ENCODE data around the gene TKTL2. TPM values are rescaled to one million over a fixed set of nuclear protein-coding genes. Genes with fewer than 3 reads are reported as not detected.

The TKTL2 gene
- total and polyA plus RNA-seq, 12 donors = not detected

DNA sequence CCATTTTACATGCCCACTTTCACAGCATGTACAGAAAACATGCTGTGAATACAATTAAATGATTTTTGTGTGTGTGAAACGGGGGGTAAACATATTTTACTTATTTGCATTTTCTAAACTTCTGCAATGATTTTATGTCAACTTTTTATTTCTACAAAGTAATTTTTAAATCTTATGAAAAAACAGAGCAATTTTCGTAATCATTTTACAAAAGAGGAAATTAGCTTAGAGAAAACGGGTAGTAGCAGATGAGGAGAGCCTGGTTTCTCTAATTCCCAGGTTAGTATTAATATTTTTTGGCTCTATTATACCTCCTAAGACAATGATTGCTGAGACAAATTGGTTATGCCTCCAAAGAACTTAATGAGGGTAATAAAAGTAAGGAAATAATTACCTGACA, 3.2 kb downstream of the TKTL2 start:
- Histone ChIP-seq H3K4me1 (replicated peaks in 1 of 2) (no peaks in the 10 kb centered on the region), H3K9me3 (replicated peaks in 1 of 3) (no peaks in the 10 kb centered on the region), H3K36me3 (replicated peaks in 1 of 2) (no peaks in the 10 kb centered on the region), H3K4me3 (no peak overlapping the region), H3K27me3 (no peaks in the 10 kb centered on the region), H3K27ac (no peak overlapping the region)
- TF ChIP-seq, protein P1, sequence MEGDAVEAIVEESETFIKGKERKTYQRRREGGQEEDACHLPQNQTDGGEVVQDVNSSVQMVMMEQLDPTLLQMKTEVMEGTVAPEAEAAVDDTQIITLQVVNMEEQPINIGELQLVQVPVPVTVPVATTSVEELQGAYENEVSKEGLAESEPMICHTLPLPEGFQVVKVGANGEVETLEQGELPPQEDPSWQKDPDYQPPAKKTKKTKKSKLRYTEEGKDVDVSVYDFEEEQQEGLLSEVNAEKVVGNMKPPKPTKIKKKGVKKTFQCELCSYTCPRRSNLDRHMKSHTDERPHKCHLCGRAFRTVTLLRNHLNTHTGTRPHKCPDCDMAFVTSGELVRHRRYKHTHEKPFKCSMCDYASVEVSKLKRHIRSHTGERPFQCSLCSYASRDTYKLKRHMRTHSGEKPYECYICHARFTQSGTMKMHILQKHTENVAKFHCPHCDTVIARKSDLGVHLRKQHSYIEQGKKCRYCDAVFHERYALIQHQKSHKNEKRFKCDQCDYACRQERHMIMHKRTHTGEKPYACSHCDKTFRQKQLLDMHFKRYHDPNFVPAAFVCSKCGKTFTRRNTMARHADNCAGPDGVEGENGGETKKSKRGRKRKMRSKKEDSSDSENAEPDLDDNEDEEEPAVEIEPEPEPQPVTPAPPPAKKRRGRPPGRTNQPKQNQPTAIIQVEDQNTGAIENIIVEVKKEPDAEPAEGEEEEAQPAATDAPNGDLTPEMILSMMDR (IDR thresholded peaks at IDR 0.05) = no peak
- TF ChIP-seq POLR2A (IDR thresholded peaks at IDR 0.05) = no peak
- DNase-seq = no peak
- WGBS, 4 donors = 48 to 68% (median 54%) methylated on average over 3 of the region's 3 CpGs
- intact Hi-C loops (cut with DNase I) = no loop called here

DNA sequence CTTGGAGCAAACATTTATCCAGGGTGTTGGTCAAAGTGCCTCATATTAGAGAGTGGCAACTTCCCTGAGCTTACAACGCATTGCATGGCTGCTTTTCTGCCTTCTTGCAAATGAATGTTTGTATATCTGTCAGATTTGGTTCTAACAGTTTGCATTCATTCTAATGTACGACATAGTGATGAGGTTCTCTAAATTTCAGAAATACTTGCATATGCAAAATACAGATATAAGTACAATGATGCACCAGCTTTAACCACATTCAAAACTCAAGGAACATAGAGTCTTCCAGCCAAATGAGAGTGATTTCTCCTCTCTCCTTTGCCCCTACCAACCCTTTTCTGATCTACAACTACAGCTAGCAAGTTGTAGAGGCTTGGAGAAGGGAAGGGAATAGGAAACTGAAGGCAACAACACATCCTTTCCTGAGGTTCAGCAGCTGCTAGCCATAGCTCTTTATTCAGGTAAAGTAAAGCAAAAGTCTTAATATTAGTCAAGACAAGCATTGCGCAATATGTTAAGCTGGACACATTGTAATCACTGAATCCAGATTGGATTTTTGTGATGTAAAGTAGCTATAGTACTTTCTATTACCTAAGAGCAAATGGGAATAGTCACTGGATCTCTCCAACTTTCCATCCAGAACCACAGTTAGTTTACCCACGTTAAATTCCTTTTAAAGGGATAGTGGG, 6.3 kb downstream of the TKTL2 start:
- Histone ChIP-seq H3K4me3 (no peak overlapping the region), H3K9me3 (replicated peaks in 1 of 3) (no peaks in the 10 kb centered on the region), H3K4me1 (replicated peaks in 1 of 2) (no peaks in the 10 kb centered on the region), H3K36me3 (replicated peaks in 1 of 2) (no peaks in the 10 kb centered on the region), H3K27me3 (no peaks in the 10 kb centered on the region), H3K27ac (no peak overlapping the region)
- intact Hi-C loops (cut with DNase I) = no loop called here
- no peak for DNase-seq
- TF ChIP-seq, protein P1 (IDR thresholded peaks at IDR 0.05) = no peak
- TF ChIP-seq POLR2A (IDR thresholded peaks at IDR 0.05) = no peak
- 75 to 83% (median 78%) methylated on average over 4 of the region's 4 CpGs for WGBS, 4 donors

DNA sequence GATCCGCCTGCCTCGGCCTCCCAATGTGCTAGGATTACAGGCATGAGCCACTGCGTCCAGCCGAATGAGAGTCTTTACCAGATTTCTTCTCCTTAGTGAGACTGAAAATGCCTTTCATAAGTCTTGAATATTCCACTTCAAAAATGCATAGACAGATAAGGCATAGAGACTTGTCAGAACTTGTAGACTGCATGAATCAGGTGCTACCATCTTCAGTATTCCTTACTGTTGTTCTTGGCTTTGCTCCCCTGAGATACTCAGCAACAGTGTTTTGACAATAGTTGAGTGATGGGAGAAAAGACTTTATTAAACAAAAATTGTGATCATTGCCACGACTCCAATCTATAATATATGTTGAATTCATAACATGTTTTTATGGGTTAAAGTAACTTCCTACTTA, 11.0 kb downstream of the TKTL2 start:
- intact Hi-C loops (cut with DNase I) = no loop called here
- Histone ChIP-seq H3K36me3 (replicated peaks in 1 of 2) (no peaks in the 10 kb centered on the region), H3K4me1 (replicated peaks in 1 of 2) (no peaks in the 10 kb centered on the region), H3K9me3 (replicated peaks in 1 of 3) (no peaks in the 10 kb centered on the region), H3K4me3 (no peak overlapping the region), H3K27me3 (no peaks in the 10 kb centered on the region), H3K27ac (no peak overlapping the region)
- DNase-seq = no peak
- TF ChIP-seq, protein P1 (IDR thresholded peaks at IDR 0.05) = no peak
- no peak for TF ChIP-seq POLR2A (IDR thresholded peaks at IDR 0.05)
- 74 to 85% (median 78%) methylated on average over 5 of the region's 5 CpGs for WGBS, 4 donors

DNA sequence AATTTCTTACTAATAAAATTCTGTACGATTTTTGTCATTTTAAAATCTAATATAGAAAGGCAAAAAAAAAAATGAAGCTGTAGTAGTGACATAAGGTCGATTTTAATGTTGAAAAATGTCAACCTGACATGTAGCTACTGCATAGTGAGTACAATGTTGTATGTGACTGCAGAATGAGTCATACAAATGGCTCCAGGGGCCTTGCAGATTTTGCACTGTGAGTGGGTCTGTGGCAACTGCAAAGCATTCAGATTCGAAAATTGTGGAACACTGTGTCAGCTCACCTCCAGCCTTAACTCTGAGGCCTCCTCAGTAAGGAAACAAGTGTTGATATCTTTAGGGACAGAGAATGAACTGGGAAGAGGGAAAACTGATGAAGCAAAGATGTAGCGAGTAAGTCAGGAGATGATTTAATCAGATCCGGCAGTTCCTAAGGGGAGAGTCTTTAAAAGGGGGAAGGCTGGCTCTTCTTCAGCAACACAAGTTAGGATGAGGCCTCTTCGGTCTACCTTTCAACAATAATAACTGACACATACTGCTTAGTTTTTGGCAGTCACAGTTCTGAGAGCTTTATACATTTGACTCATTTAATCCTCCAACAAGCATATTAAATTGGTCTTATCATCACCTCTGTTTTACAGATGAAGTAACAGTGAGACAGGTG, 24.9 kb downstream of the TKTL2 start:
- DNase-seq = peak in 1 of 7 donors; percentile 2
- H3K36me3 ChIP-seq (replicated peaks in 1 of 2) = no peaks in the 10 kb centered on the region
- H3K27me3 ChIP-seq = no peaks in the 10 kb centered on the region
- H3K4me1 ChIP-seq (replicated peaks in 1 of 2) = no peaks in the 10 kb centered on the region
- WGBS, 4 donors = 60 to 72% (median 63%) methylated on average over 6 of the region's 6 CpGs
- no peaks in the 10 kb centered on the region for H3K9me3 ChIP-seq (replicated peaks in 1 of 3)
- intact Hi-C loops (cut with DNase I) = no loop called here
- no peak for TF ChIP-seq POLR2A (IDR thresholded peaks at IDR 0.05)
- TF ChIP-seq, protein P1 (IDR thresholded peaks at IDR 0.05) = no peak
- H3K4me3 ChIP-seq = no peak overlapping the region
- no peak overlapping the region for H3K27ac ChIP-seq

Data from adrenal gland (tissue), 12 donors.